K562 (cell line): ENCODE data around the gene ARHGAP10. TPM values are rescaled to one million over a fixed set of nuclear protein-coding genes. Genes with fewer than 3 reads are reported as not detected.

Experiments used
- ATAC-seq: fragments of 200-7000 bp; cut with Tn5 transposase; 3 replicates; pipeline ENCODE4 v1.9.1; 2020; ENCODE audit warnings: moderate library complexity
- BruUV-seq: library from RNA; stranded (reverse); fragments of 400-500 nt; replicated peaks from 2 replicates; lab custom pipeline; 2021; lab: Mats Ljungman, UMichigan
- CTCF ChIA-PET: fragments of 300-600 bp; formaldehyde crosslinking; extraction: SDS; loops from one replicate; lab custom pipeline; 2021; ENCODE audit warnings: low intra/inter-chr PET ratio; lab: Yijun Ruan, JAX
- POLR2A ChIA-PET: fragments of 300-600, 350-650 bp; sonication (Branson Sonifier 250); formaldehyde crosslinking; extraction: SDS; loops from one replicate; lab custom pipeline; 2021; ENCODE audit warnings: antibody characterized with exemption, inconsistent platforms; lab: Yijun Ruan, JAX
- DNase-seq, 4 experiments: peaks; one replicate each; pipeline versions ENCODE4 v3.0.0 to v3.0.0-alpha.2; 2011 to 2018; ENCODE audit warnings: low spot score in 3 of 4, mixed read lengths in 3 of 4; ENCODE audit errors: extremely low read depth in 1 of 4
- FAIRE-seq: peaks from 2 replicates; lab custom pipeline; 2011; peaks lifted over from hg19 to GRCh38; lab: Jason Lieb, UNC
- H2AFZ ChIP-seq: 2 replicates; pipeline ENCODE4 v1.6.0; 2011; ENCODE audit warnings: low read depth, low read length, control low read depth, inconsistent platforms
- H3K27ac ChIP-seq: fragments of 200-600 bp; 3 replicates; pipeline ENCODE4 v1.8.0; 2011; ENCODE audit warnings: low read depth, mild to moderate bottlenecking, control low read depth, inconsistent platforms, low read length, moderate library complexity, mixed read lengths; ENCODE audit errors: extremely low read depth
- H3K27me3 ChIP-seq, 2 experiments: fragments of 300-600 bp in 1 of 2; 2 replicates in 1 of 2; 3 replicates in 1 of 2; pipeline versions ENCODE4 v1.6.0 to v1.8.0; 2011; ENCODE audit warnings: inconsistent platforms in 2 of 2, low read length in 2 of 2, mild to moderate bottlenecking in 1 of 2, mixed read lengths in 1 of 2, moderate library complexity in 1 of 2; ENCODE audit not compliant: control insufficient read depth in 2 of 2, insufficient read depth in 2 of 2
- H3K36me3 ChIP-seq: fragments of 300-600 bp; 3 replicates; pipeline ENCODE4 v1.8.0; 2011; ENCODE audit warnings: mild to moderate bottlenecking, low read length, inconsistent platforms; ENCODE audit not compliant: control insufficient read depth, insufficient read depth
- H3K4me1 ChIP-seq, 2 experiments: fragments of 200-600 bp in 1 of 2; replicated peaks in 1 of 2; 2 replicates in 1 of 2; 3 replicates in 1 of 2; pipeline versions ENCODE4 v1.5.1 to v1.8.0; 2011; ENCODE audit warnings: inconsistent platforms in 2 of 2, low read length in 2 of 2, mild to moderate bottlenecking in 1 of 2, mixed read lengths in 1 of 2, moderate library complexity in 1 of 2; ENCODE audit not compliant: control insufficient read depth in 2 of 2, insufficient read depth in 2 of 2
- H3K4me2 ChIP-seq: 2 replicates; pipeline ENCODE4 v1.6.1; 2011; ENCODE audit warnings: low read length, control low read depth, inconsistent platforms, mixed read lengths; ENCODE audit not compliant: insufficient read depth
- H3K4me3 ChIP-seq: fragments of 200-600 bp; sonication (generic), shearing (Covaris generic); 2 replicates; pipeline ENCODE4 v1.5.1; 2016; ENCODE audit warnings: control low read depth, inconsistent platforms
- H3K79me2 ChIP-seq: fragments of 200-600 bp; 3 replicates; pipeline ENCODE4 v1.8.0; 2011; ENCODE audit warnings: low read length, inconsistent platforms; ENCODE audit not compliant: control insufficient read depth, insufficient read depth
- H3K9ac ChIP-seq, 2 experiments: 2 replicates each; pipeline versions ENCODE4 v1.6.0 to v1.6.1; 2011; ENCODE audit warnings: low read depth in 2 of 2, low read length in 2 of 2, control low read depth in 1 of 2, inconsistent platforms in 1 of 2, mild to moderate bottlenecking in 1 of 2, mixed read lengths in 1 of 2; ENCODE audit not compliant: insufficient read depth in 1 of 2
- H3K9me1 ChIP-seq: one replicate; pipeline ENCODE4 v1.6.0; 2011; ENCODE audit warnings: inconsistent platforms, mild to moderate bottlenecking, low read length, moderate library complexity; ENCODE audit not compliant: control insufficient read depth, insufficient read depth
- H3K9me3 ChIP-seq: replicated peaks from 2 replicates; pipeline ENCODE4 v1.5.1; 2011; ENCODE audit warnings: low read depth, low read length, inconsistent platforms; ENCODE audit not compliant: control insufficient read depth, insufficient read depth
- H4K20me1 ChIP-seq: replicated peaks from 2 replicates; pipeline ENCODE4 v1.6.1; 2011; ENCODE audit warnings: low read length, inconsistent platforms, mixed read lengths; ENCODE audit not compliant: control insufficient read depth, insufficient read depth
- BRF2 ChIP-seq: IDR thresholded peaks from 3 replicates; pipeline ENCODE4 v1.6.1; 2011; ENCODE audit warnings: borderline replicate concordance, mild to moderate bottlenecking; ENCODE audit not compliant: insufficient read length, insufficient read depth
- CBX8 ChIP-seq: fragments of 200-600 bp; sonication (generic); IDR thresholded peaks from 2 replicates; pipeline ENCODE4 v1.6.1; 2012; ENCODE audit warnings: borderline replicate concordance, mixed run types, low read depth, mild to moderate bottlenecking, moderate library complexity, mixed read lengths, low read length, control low read depth, inconsistent platforms; ENCODE audit not compliant: poor library complexity, severe bottlenecking; ENCODE audit errors: extremely low read depth
- CHD2 ChIP-seq: IDR thresholded peaks from 2 replicates; pipeline ENCODE4 v1.6.1; 2011; ENCODE audit warnings: low read depth, low read length
- ETS1 ChIP-seq: conservative IDR thresholded peaks from 2 replicates; pipeline ENCODE4 v1.6.1; 2011; ENCODE audit warnings: low read depth, mild to moderate bottlenecking, low read length; ENCODE audit not compliant: control insufficient read depth
- FOXA3 ChIP-seq, 2 experiments: fragments of 450-650 bp in 1 of 2; sonication (generic) in 1 of 2; formaldehyde crosslinking; IDR thresholded peaks in 1 of 2; conservative IDR thresholded peaks in 1 of 2; 2 replicates each; pipeline versions ENCODE4 v1.4.0 to v1.8.0; 2020 to 2022; ENCODE audit warnings: mild to moderate bottlenecking in 2 of 2, missing genetic modification reagents in 1 of 2
- HNRNPH1 ChIP-seq: fragments of 200-400 bp; formaldehyde crosslinking; optimal IDR thresholded peaks from 2 replicates; pipeline ENCODE3; 2017; ENCODE audit warnings: low read depth, mild to moderate bottlenecking, low read length, moderate library complexity
- MBD2 ChIP-seq: sonication (generic); IDR thresholded peaks from 2 replicates; pipeline ENCODE4 v1.6.1; 2016; ENCODE audit warnings: low read depth, borderline replicate concordance
- MYC ChIP-seq, 2 experiments: fragments of 250-450 bp in 1 of 2; sonication (Bioruptor Pico) in 1 of 2; IDR thresholded peaks; 2 replicates each; pipeline versions ENCODE4 v1.5.1 to v1.6.1; 2012 to 2021; ENCODE audit warnings: low read depth in 2 of 2, borderline replicate concordance in 1 of 2, improper control_type of control experiment in 1 of 2, low read length in 1 of 2, mild to moderate bottlenecking in 1 of 2, moderate library complexity in 1 of 2
- NFIC ChIP-seq: fragments of 450-650 bp; IDR thresholded peaks from 2 replicates; pipeline ENCODE4 v1.6.1; 2017; ENCODE audit warnings: mild to moderate bottlenecking, inconsistent platforms
- PRMT5 ChIP-seq: sonication (generic); formaldehyde crosslinking; IDR thresholded peaks from 2 replicates; pipeline ENCODE4 v1.5.0; 2020; ENCODE audit warnings: missing genetic modification reagents
- SIN3B ChIP-seq: fragments of 450-650 bp; IDR thresholded peaks from 2 replicates; pipeline ENCODE4 v1.6.1; 2017; ENCODE audit warnings: low read depth, mild to moderate bottlenecking, moderate library complexity
- STAG1 ChIP-seq: sonication (generic); formaldehyde crosslinking; IDR thresholded peaks from 2 replicates; pipeline ENCODE4 v1.5.0; 2020; ENCODE audit warnings: missing genetic modification reagents, borderline replicate concordance
- TCF3 ChIP-seq: sonication (generic); formaldehyde crosslinking; IDR thresholded peaks from 2 replicates; pipeline ENCODE4 v1.4.0; 2020; ENCODE audit warnings: mild to moderate bottlenecking, missing genetic modification reagents
- ZBTB9 ChIP-seq: fragments of 450-650 bp; formaldehyde crosslinking; IDR thresholded peaks from 2 replicates; pipeline ENCODE4 v1.4.0; 2020; ENCODE audit warnings: mild to moderate bottlenecking, moderate library complexity
- ZMIZ1 ChIP-seq, 2 experiments: fragments of 150-350 bp in 1 of 2; IDR thresholded peaks; 2 replicates each; pipeline ENCODE4 v1.6.1; 2012 to 2016; ENCODE audit warnings: low read depth in 2 of 2, low read length in 2 of 2, mild to moderate bottlenecking in 1 of 2, moderate library complexity in 1 of 2
- WGBS: fragments of 100-300 bp; shearing (Covaris generic); methylation state at CpG from one replicate; pipeline ENCODE4 v1.1.6; 2016; ENCODE audit warnings: low coverage, mixed read lengths; ENCODE audit not compliant: insufficient coverage; ENCODE audit errors: missing lambda C conversion rate; 5-methylcytosine and 5-hydroxymethylcytosine counted together
- in situ Hi-C: fragments of 300-500 bp; cut with MboI; formaldehyde crosslinking; loops from 4 replicates; pipeline ENCODE4 v1.15.0; 2018; ENCODE audit warnings: inconsistent platforms, mixed read lengths
- intact Hi-C: fragments of 100-400 bp; cut with micrococcal nuclease; formaldehyde crosslinking; loops from 2 replicates; pipeline ENCODE4 v1.14.2; 2022
- polyA plus RNA-seq, 8 experiments: library from polyadenylated mRNA; depleted of rRNA in 4 of 8; stranded (reverse) in 5 of 8; unstranded in 3 of 8; fragments of >200 nt; fragmentation: Nextera tagmentation in 2 of 8; fragmentation: Illumina TruSeq in 1 of 8; extraction: Ambion mirVana in 2 of 8; extraction: Trizol in 1 of 8; gene quantifications; 2 replicates each; pipeline versions ENCODE4 v1.2.1 to v1.2.3, GENCODE V29; 2011 to 2014; ENCODE audit warnings: inconsistent platforms in 1 of 8, missing spikeins in 1 of 8
- total RNA-seq, 7 experiments: library from RNA; depleted of rRNA in 6 of 7; stranded (reverse); fragments of >200 nt in 6 of 7; fragmentation: Illumina TruSeq in 2 of 7; extraction: Trizol in 2 of 7; gene quantifications; 2 replicates each; pipeline versions ENCODE4 v1.2.1 to v1.2.3, GENCODE V29; 2011 to 2021; ENCODE audit warnings: low replicate concordance in 1 of 7

ARHGAP10 gene
- total and polyA plus RNA-seq, 9 of the 15 experiments (the other 6 are each of a cell fraction or from before 2014, with no cell fraction given), result 0.03 to 0.22 (median 0.06) TPM; not detected in 3

GRCh38 chr4:147814376-147814775 lies 82.5 kb downstream of the ARHGAP10 start:
- in situ Hi-C loops (no loop called here), intact Hi-C loops (no loop called here)
- Histone ChIP-seq H3K9me1 (no peaks in the 10 kb centered on the region), H3K79me2 (no peaks in the 10 kb centered on the region), H3K9me3 (no peaks in the 10 kb centered on the region), H3K27me3 (no peaks in the 10 kb centered on the region; a peak in 1 of 5 replicates), H3K4me3 (no peak overlapping the region), H3K9ac (no peak overlapping the region), H4K20me1 (no peaks in the 10 kb centered on the region; the same call in 1 of the 2 replicates), H3K4me1 (no peaks in the 10 kb centered on the region), H3K36me3 (no peaks in the 10 kb centered on the region), H2AFZ (no peak overlapping the region), H3K4me2 (no peak overlapping the region), H3K27ac (no peak overlapping the region)
- ATAC-seq, result no peak
- no peak for FAIRE-seq
- no TSS peak for BruUV-seq
- no peak for DNase-seq
- WGBS, result 0% methylated on average over 3 of the region's 3 CpGs
- CTCF ChIA-PET, result no interaction called here
- POLR2A ChIA-PET, result no interaction called here
- TF ChIP-seq ZMIZ1 (IDR thresholded peaks at IDR 0.05; ENCODE audit: low read depth in 2 of 2, low read length in 2 of 2) (no peak), MBD2 (no peak), NFIC (no peak), HNRNPH1 (no peak), PRMT5 (CRISPR knock-in tag) (no peak), ZBTB9 (CRISPR knock-in tag) (no peak), TCF3 (no peak), STAG1 (CRISPR knock-in tag) (no peak), FOXA3 (CRISPR knock-in tag; conservative IDR thresholded peaks at IDR 0.05 in 1 of 2, IDR thresholded peaks at IDR 0.05 in 1 of 2) (no peak), CBX8 (no peak), MYC (IDR thresholded peaks at IDR 0.05; ENCODE audit: low read depth, low read length) (no peak), MYC (CRISPR knock-in tag; IDR thresholded peaks at IDR 0.05; ENCODE audit: borderline replicate concordance, low read depth) (no peak), ETS1 (no peak), CHD2 (no peak), BRF2 (no peak), SIN3B (no peak)
